C4-2B (cell line): ENCODE measurements around the gene FOXB2.

Experiments
- ZFX ChIP-seq: fragments of 450-650 bp; IDR thresholded peaks from 2 replicates; pipeline ENCODE4 v1.6.1; 2017
- TF ChIP-seq, protein P1 (sequence below): fragments of 450-650 bp; conservative IDR thresholded peaks from 2 replicates; pipeline ENCODE4 v1.5.1; 2017; ENCODE audit warnings: mild to moderate bottlenecking

DNA sequence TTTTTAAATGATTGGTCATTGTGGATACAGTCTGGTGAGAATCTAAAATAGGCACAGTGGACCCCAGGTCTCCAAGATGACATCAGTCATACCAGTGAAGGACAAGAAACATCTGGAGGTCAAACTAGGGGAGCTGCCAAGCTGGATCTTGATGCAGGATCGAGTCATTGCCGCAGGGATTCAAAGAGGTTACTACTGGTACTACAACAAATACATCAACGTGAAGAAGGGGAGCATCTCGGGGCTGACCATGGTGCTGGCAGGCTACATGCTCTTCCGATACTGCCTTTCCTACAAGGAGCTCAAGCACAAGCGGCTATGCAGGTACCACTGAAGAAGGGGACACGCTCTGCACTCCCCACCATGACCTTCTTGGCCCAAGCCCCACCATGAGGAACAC lies 20.9 kb downstream of the FOXB2 start:
- TF ChIP-seq, protein P1, sequence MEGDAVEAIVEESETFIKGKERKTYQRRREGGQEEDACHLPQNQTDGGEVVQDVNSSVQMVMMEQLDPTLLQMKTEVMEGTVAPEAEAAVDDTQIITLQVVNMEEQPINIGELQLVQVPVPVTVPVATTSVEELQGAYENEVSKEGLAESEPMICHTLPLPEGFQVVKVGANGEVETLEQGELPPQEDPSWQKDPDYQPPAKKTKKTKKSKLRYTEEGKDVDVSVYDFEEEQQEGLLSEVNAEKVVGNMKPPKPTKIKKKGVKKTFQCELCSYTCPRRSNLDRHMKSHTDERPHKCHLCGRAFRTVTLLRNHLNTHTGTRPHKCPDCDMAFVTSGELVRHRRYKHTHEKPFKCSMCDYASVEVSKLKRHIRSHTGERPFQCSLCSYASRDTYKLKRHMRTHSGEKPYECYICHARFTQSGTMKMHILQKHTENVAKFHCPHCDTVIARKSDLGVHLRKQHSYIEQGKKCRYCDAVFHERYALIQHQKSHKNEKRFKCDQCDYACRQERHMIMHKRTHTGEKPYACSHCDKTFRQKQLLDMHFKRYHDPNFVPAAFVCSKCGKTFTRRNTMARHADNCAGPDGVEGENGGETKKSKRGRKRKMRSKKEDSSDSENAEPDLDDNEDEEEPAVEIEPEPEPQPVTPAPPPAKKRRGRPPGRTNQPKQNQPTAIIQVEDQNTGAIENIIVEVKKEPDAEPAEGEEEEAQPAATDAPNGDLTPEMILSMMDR, result no peak
- no peak for TF ChIP-seq ZFX
